HL-60 (cell line): ENCODE measurements around the gene NBAS.

Source experiments
- GABPA ChIP-seq: IDR thresholded peaks from 2 replicates; pipeline ENCODE4 v1.6.1; 2012; ENCODE audit warnings: low read depth
- POLR2AphosphoS5 ChIP-seq: IDR thresholded peaks from 2 replicates; pipeline ENCODE4 v1.6.1; 2012; ENCODE audit warnings: low read depth
- REST ChIP-seq: IDR thresholded peaks from 2 replicates; pipeline ENCODE4 v1.6.1; 2012; ENCODE audit warnings: low read depth; ENCODE audit not compliant: insufficient replicate concordance
- SPI1 ChIP-seq: IDR thresholded peaks from 2 replicates; pipeline ENCODE4 v1.6.1; 2012; ENCODE audit warnings: low read depth, mild to moderate bottlenecking, borderline replicate concordance
- TF ChIP-seq, protein P1 (sequence below): IDR thresholded peaks from one replicate; pipeline ENCODE4 v1.5.1; 2011; ENCODE audit warnings: low read length, control low read depth, inconsistent platforms; ENCODE audit not compliant: insufficient read depth

DNA sequence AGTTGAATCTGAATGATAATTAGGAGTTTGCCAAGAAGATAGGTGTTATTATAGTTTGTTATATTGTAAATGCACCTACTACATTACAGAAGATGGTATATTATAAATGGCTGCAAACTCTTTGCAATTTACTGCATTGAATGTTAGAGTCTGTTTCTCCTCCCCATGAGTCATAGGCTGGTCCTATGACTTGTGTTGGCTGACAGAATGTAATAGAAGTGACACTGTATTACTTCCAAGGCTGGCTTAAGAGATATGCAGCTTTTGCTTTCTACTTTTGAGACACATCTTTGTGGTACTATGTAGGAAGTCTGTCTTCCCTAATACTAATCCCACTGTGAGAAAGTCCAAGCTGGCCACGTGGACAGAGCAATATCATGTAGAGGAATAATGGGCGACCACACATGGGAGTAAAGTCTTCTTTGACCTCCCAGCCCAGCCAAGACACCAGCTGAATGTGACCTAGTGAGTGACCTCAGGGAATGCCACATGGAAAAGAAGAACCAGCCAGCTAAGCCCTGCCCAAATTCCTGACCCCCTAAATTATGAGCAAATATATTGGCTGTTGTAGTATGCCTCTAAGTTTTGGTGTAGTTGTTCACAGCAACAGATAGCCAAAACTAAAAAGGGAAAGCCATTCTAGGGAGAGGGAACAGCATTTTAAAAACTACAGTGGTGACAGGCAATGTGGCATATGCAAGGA is 23.8 kb upstream of the NBAS start:
- TF ChIP-seq, protein P1, sequence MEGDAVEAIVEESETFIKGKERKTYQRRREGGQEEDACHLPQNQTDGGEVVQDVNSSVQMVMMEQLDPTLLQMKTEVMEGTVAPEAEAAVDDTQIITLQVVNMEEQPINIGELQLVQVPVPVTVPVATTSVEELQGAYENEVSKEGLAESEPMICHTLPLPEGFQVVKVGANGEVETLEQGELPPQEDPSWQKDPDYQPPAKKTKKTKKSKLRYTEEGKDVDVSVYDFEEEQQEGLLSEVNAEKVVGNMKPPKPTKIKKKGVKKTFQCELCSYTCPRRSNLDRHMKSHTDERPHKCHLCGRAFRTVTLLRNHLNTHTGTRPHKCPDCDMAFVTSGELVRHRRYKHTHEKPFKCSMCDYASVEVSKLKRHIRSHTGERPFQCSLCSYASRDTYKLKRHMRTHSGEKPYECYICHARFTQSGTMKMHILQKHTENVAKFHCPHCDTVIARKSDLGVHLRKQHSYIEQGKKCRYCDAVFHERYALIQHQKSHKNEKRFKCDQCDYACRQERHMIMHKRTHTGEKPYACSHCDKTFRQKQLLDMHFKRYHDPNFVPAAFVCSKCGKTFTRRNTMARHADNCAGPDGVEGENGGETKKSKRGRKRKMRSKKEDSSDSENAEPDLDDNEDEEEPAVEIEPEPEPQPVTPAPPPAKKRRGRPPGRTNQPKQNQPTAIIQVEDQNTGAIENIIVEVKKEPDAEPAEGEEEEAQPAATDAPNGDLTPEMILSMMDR, result no peak
- TF ChIP-seq POLR2AphosphoS5 (no peak), REST (no peak), GABPA (no peak), SPI1 (no peak)
